Measurements from ENCODE around the gene LRRFIP2.

Gene LRRFIP2

DNA sequence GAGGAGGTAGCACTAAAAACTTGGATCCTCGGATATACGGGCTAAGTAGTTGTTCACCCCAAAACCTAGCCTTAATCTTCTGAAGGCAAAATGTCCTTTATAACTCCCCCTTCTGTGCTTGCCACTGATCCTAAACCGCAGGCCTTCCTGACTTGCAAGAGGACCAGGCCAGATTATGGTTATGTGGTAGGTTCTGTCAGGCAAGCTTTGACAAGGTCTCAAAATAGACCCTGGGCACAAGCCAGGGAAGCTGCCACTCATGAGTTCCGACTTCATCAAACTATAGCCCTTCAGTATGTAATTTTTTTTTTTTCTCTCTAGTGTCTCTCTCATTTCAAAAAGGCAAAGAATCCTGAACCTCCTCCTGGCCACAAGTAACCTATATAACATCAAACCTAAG is 3.2 kb downstream of the LRRFIP2 start:
- no peak overlapping the region for H3K4me3 ChIP-seq (ENCODE audit: low read depth, low read length)
- DNase-seq (ENCODE audit: low read depth) = no peak
- no peak for TF ChIP-seq CTCF (IDR thresholded peaks at IDR 0.05; ENCODE audit: low read depth, low read length, missing control alignments)

GRCh38 chr3:37170513-37170912 is 3.9 kb downstream of the LRRFIP2 start:
- no peak for TF ChIP-seq CTCF (IDR thresholded peaks at IDR 0.05; ENCODE audit: low read depth, low read length, missing control alignments)
- DNase-seq (ENCODE audit: low read depth) = no peak
- H3K4me3 ChIP-seq (ENCODE audit: low read depth, low read length) = no peak overlapping the region

- no peak overlapping the region for H3K4me3 ChIP-seq (ENCODE audit: low read depth, low read length)
- TF ChIP-seq CTCF (IDR thresholded peaks at IDR 0.05; ENCODE audit: low read depth, low read length, missing control alignments) = no peak
- DNase-seq (ENCODE audit: low read depth) = no peak
These were observed 4.3 kb downstream of the LRRFIP2 start for GRCh38 chr3:37170060-37170459.

- no peak for TF ChIP-seq CTCF (IDR thresholded peaks at IDR 0.05; ENCODE audit: low read depth, low read length, missing control alignments)
- no peak for DNase-seq (ENCODE audit: low read depth)
- H3K4me3 ChIP-seq (ENCODE audit: low read depth, low read length) = no peak overlapping the region
These were observed 5.5 kb downstream of the LRRFIP2 start for GRCh38 chr3:37168896-37169295.

DNA sequence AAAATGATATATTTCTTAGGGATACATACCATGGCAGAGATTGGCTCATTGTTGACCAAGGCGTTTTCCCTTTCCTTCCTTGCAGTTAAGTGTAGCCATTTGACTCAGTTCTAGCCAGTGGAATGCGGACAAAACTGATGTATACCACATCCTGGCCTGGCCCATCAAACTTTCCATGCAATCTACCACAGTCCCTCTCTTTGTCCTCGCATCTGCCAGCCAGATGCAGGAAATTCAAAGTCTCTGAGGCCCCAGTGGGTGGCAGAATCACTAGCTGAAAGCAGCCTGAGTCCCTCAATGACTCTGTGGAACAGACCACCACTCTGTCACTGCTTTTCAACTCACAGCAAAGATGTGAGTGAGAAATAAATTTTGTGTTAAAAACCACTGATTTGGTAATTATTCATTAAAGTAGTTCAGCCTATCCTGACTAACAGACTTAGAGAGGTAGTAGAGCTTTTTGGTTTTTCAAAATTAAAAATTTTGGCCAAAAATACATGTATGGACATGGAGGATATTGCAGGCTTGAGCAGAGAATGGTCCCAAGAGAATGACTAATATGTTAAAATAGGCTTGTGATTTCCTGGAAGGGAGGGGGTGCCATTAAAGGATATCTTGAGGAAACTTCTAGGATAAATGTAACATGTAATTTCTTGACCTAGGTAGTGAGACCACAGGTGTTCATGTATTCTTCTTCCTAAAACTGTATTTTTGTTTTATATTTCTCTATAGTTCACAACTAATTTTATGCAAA is 10.9 kb downstream of the LRRFIP2 start:
- no peak overlapping the region; the same call in 1 of the 2 replicates for H3K4me3 ChIP-seq (ENCODE audit: low read depth, low read length)
- no peak for DNase-seq (ENCODE audit: low read depth)
- no peak for TF ChIP-seq CTCF (IDR thresholded peaks at IDR 0.05; ENCODE audit: low read depth, low read length, missing control alignments)

DNA sequence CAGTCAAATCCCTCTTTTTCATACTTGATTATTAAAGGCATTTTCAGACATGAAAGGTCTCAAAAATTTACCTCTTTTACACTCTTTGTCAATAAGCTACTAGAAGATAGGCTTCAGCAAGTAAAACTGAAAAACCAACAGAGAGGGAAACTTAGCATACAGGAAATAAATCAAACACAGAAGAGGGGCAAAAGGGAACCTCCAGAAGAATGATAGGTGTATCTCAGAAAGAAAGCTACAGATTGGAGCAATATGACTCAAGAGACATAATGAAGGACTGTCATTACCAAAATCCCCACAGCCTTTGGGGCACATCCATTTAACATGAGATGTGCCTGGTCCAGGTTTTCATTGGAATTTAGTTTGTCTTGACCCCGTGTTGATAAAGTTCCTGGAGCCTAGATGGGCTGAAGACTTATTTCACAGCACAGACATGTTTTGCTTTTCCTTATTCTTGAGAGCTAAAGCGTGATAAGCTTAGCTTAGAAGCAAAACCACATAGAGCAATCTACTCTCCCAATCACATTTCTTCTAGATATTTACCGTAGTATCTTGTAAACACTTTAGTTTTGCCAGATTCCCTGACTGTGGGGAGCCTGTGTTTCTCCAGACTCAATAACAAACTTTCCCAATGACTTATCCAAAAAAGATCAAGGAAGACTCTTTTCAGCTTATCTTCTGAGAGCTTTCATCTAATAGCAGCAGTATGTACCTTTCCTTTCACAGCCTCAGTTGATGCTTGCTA is 11.7 kb downstream of the LRRFIP2 start:
- TF ChIP-seq CTCF (IDR thresholded peaks at IDR 0.05; ENCODE audit: low read depth, low read length, missing control alignments) = no peak
- no peak overlapping the region; the same call in 1 of the 2 replicates for H3K4me3 ChIP-seq (ENCODE audit: low read depth, low read length)
- DNase-seq (ENCODE audit: low read depth) = no peak
